ENCODE measurements around the gene VAV1. TPM values are rescaled to one million over a fixed set of nuclear protein-coding genes. Genes with fewer than 3 reads are reported as not detected.

VAV1 gene
- total and polyA plus RNA-seq, 2 of the 13 experiments (the other 11 are each of a cell fraction or from before 2014, with no cell fraction given) = not detected

GRCh38 chr19:6803036-6803404, 30.5 kb downstream of the VAV1 start (continued):
- TF ChIP-seq ZNF407 (CRISPR knock-in tag; IDR thresholded peaks at IDR 0.05; ENCODE audit: not compliant biosample characterization) (no peak), ZNF841 (CRISPR knock-in tag; IDR thresholded peaks at IDR 0.05; ENCODE audit: borderline replicate concordance) (no peak), GATAD1 (CRISPR knock-in tag; IDR thresholded peaks at IDR 0.05) (no peak), HOXA5 (CRISPR knock-in tag; IDR thresholded peaks at IDR 0.05) (no peak)

GRCh38 chr19:6806488-6806887, 34.0 kb downstream of the VAV1 start:
- DNase-seq (ENCODE audit: low spot score) (no peak), FAIRE-seq (no peak), ATAC-seq (no peak)
- Histone ChIP-seq H3K4me2 (ENCODE audit: low read depth, low read length) (no peak overlapping the region), H2AFZ (ENCODE audit: low read length) (no peak overlapping the region), H3K27me3 (ENCODE audit: control insufficient read depth in 1 of 2, insufficient read depth in 2 of 2, low read length in 2 of 2) (peaks cover 0 to 13% of the 10 kb centered on the region in 2 experiments; a peak in 3 of 5 replicates), H3K36me3 (replicated peaks in 1 of 2; ENCODE audit: control insufficient read depth in 1 of 2, insufficient read depth in 2 of 2, low read length in 2 of 2) (no peaks in the 10 kb centered on the region), H3K4me1 (ENCODE audit: insufficient read depth, low read length) (peaks cover 4% of the 10 kb centered on the region), H4K20me1 (ENCODE audit: insufficient read depth, low read length) (no peaks in the 10 kb centered on the region), H3K27ac (ENCODE audit: extremely low read length, insufficient read depth, low read length) (no peak overlapping the region), H3K9me3 (ENCODE audit: low read length) (no peaks in the 10 kb centered on the region), H3K79me2 (ENCODE audit: insufficient read depth, low read length) (no peaks in the 10 kb centered on the region), H3K4me3 (replicated peaks in 1 of 3; ENCODE audit: insufficient read depth in 1 of 3, low read depth in 2 of 3, low read length in 3 of 3) (no peak overlapping the region), H3K9ac (ENCODE audit: insufficient read depth, low read depth, low read length) (no peak overlapping the region)
- CTCF ChIA-PET (ENCODE audit: low intra/inter-chr PET ratio, low total read pairs) = no interaction called here
- TF ChIP-seq ZNF572 (CRISPR knock-in tag; IDR thresholded peaks at IDR 0.05) = no peak
- TF ChIP-seq ZNF841 (CRISPR knock-in tag; IDR thresholded peaks at IDR 0.05; ENCODE audit: borderline replicate concordance) = no peak
- no peak for TF ChIP-seq NFYB (CRISPR knock-in tag; IDR thresholded peaks at IDR 0.05)
- no peak for TF ChIP-seq SATB2 (CRISPR knock-in tag; IDR thresholded peaks at IDR 0.05)
- TF ChIP-seq ONECUT2 (CRISPR knock-in tag; IDR thresholded peaks at IDR 0.05) = no peak
- TF ChIP-seq MATR3 (CRISPR knock-in tag; IDR thresholded peaks at IDR 0.05) = no peak
- TF ChIP-seq ZNF552 (CRISPR knock-in tag; IDR thresholded peaks at IDR 0.05; ENCODE audit: borderline replicate concordance) = no peak
- no peak for TF ChIP-seq MEIS2 (CRISPR knock-in tag; IDR thresholded peaks at IDR 0.05)
- TF ChIP-seq SNAI1 (CRISPR knock-in tag; IDR thresholded peaks at IDR 0.05; ENCODE audit: borderline replicate concordance) = no peak
- no peak for TF ChIP-seq ZNF530 (CRISPR knock-in tag; IDR thresholded peaks at IDR 0.05; ENCODE audit: low read depth)
- POLR2A ChIA-PET = no interaction called here
- 42% methylated on average over 2 of the region's 4 CpGs for WGBS (ENCODE audit: low lambda C conversion rate)
- in situ Hi-C loops (cut with HindIII; ENCODE audit: extremely low pct_ligation_motif_present, low pct_unique_long_range_greater_than_20kb) = no loop called here
- intact Hi-C loops (cut with micrococcal nuclease; ENCODE audit: unreplicated experiment) = no loop called here
- BruUV-seq (replicated peaks) = no TSS peak
